Glutamatergic neuron (in vitro differentiated cells): Measurements from ENCODE around the gene PDLIM7. TPM values are rescaled to one million over a fixed set of nuclear protein-coding genes. Genes with fewer than 3 reads are reported as not detected.

Source experiments
- DNase-seq: peaks from one replicate; pipeline ENCODE4 v3.0.0; 2022
- H3K27ac Mint-ChIP-seq: one replicate; pipeline ENCODE4 v1.8.0; 2020; ENCODE audit warnings: mild to moderate bottlenecking, mixed read lengths, inconsistent platforms; ENCODE audit not compliant: unreplicated experiment
- H3K27me3 Mint-ChIP-seq: one replicate; pipeline ENCODE4 v1.8.0; 2020; ENCODE audit warnings: mild to moderate bottlenecking, moderate library complexity, mixed read lengths, inconsistent platforms; ENCODE audit not compliant: unreplicated experiment
- H3K36me3 Mint-ChIP-seq: one replicate; pipeline ENCODE4 v1.8.0; 2020; ENCODE audit warnings: mild to moderate bottlenecking, mixed read lengths, inconsistent platforms; ENCODE audit not compliant: unreplicated experiment
- H3K4me1 Mint-ChIP-seq: one replicate; pipeline ENCODE4 v1.8.0; 2020; ENCODE audit warnings: mild to moderate bottlenecking, low read depth, mixed read lengths, inconsistent platforms; ENCODE audit not compliant: unreplicated experiment
- H3K4me3 Mint-ChIP-seq: one replicate; pipeline ENCODE4 v1.8.0; 2020; ENCODE audit warnings: mild to moderate bottlenecking, mixed read lengths, inconsistent platforms; ENCODE audit not compliant: unreplicated experiment
- H3K9me3 Mint-ChIP-seq: one replicate; pipeline ENCODE4 v1.8.0; 2020; ENCODE audit warnings: mild to moderate bottlenecking, moderate library complexity, mixed read lengths, inconsistent platforms; ENCODE audit not compliant: unreplicated experiment
- CTCF ChIP-seq: fragments of 200-600 bp; sonication (generic); IDR thresholded peaks from one replicate; pipeline ENCODE4 v1.5.0; 2021; ENCODE audit not compliant: partially characterized antibody, unreplicated experiment
- total RNA-seq: library from RNA; stranded (reverse); fragmentation: NEBNext Ultra II Directional; extraction: Animal tissue kit (Norgen Biotek cat#: 25700); gene quantifications from one replicate; pipeline ENCODE4 v1.2.1, GENCODE V29; 2021; ENCODE audit not compliant: unreplicated experiment

Gene PDLIM7
- total RNA-seq, 1 donor from 2014 or later, result 430 TPM

DNA sequence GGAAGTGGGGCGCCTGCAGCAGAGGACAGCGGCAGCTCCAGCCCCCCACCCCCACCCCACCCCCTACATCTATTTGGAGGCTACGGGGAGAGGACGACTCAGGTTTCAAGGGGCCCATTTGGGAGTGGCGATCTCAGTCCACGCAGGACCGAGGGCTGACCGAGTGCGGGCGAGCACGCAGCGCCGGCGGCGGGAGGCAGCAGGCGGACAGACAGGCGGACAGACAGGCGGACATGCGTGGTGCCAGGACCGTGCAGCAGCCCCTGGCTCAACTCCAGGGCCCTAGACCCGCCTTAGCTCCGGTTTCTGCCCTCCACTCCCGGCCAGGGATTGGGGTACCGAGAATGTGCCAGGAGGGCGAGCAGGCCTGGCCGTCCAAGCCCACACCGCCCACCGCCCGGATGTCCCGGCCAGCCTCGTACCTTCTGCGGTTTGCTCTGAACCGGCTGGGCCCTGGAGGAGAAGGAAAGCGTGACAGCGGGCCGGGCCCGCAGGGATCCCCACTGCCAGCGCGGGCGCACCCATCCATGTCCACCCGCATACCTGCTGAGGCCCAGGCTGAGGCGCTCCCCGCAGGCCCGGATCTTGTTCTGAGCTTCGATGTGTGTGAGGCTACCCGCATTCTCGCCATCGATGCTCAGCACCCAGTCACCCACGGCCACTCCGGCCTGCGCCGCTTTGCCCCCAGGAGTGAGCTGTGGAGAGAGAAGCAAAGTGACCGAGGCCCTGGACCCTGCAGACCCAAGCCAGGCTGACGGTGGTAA, 5.2 kb downstream of the PDLIM7 start:
- peaks cover 16% of the 10 kb centered on the region for H3K4me1 Mint-ChIP-seq
- DNase-seq, result no peak
- H3K4me3 Mint-ChIP-seq, result peak overlapping the region; percentile 10
- peaks cover 8% of the 10 kb centered on the region for H3K9me3 Mint-ChIP-seq
- peaks cover 7% of the 10 kb centered on the region for H3K27me3 Mint-ChIP-seq
- peak overlapping the region; percentile 45 for H3K27ac Mint-ChIP-seq
- H3K36me3 Mint-ChIP-seq, result no peaks in the 10 kb centered on the region
- TF ChIP-seq CTCF, result no peak

DNA sequence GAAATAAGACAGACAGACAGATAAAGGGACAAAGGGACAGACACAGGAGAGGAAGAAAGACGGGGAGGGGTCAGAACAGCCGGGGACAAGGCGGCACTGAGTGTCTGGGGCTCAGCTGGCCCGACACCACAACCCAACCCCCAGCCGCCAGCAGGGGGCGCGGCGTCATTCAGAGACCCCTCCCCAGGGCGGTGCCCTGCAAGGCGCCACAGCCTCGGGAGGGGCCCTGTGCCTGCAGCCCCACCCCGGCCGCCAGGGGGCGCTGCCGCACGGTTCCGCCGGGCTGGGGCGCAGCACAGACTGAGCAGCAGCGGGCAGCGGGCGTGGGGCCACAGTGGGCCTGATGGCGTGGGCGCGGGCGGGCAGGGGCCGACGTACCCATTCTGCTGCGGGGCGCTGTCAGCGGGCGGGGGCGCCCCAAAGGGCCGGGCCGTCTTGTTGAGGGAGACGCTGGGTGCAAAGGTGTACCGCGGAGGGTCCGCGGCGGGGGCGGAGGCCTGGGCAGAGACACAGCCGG, 5.9 kb downstream of the PDLIM7 start:
- Mint-ChIP-seq H3K27me3 (peaks cover 7% of the 10 kb centered on the region), H3K36me3 (no peaks in the 10 kb centered on the region), H3K4me3 (peak overlapping the region; percentile 83), H3K27ac (peak overlapping the region; percentile 93), H3K4me1 (peaks cover 17% of the 10 kb centered on the region), H3K9me3 (peaks cover 8% of the 10 kb centered on the region)
- peak; percentile 100 for TF ChIP-seq CTCF
- peak; percentile 98 for DNase-seq

DNA sequence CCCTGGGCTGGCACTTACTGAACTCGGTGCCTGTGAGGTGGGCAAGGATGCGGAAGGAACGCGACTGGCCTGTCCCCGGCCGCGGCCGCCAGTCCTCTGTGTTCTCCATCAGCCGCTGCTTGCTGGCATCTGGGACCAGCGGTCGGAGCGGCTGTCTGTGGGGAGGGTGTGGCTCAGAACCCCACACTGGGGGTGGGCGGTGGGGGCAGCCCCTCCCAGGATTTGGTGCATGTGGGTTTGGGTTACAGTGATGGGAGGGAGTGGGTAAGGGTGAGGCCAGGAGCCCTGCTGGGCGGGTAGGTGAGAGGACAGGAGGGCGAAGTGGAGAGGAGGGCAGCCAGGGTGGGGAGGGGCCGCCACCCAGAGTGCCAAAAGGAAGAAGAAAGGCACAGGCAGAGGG, 6.4 kb downstream of the PDLIM7 start:
- peaks cover 7% of the 10 kb centered on the region for H3K27me3 Mint-ChIP-seq
- no peaks in the 10 kb centered on the region for H3K36me3 Mint-ChIP-seq
- H3K9me3 Mint-ChIP-seq, result peaks cover 8% of the 10 kb centered on the region
- no peak for DNase-seq
- no peak for TF ChIP-seq CTCF
- peak overlapping the region; percentile 83 for H3K4me3 Mint-ChIP-seq
- H3K4me1 Mint-ChIP-seq, result peaks cover 17% of the 10 kb centered on the region
- H3K27ac Mint-ChIP-seq, result peak overlapping the region; percentile 93

DNA sequence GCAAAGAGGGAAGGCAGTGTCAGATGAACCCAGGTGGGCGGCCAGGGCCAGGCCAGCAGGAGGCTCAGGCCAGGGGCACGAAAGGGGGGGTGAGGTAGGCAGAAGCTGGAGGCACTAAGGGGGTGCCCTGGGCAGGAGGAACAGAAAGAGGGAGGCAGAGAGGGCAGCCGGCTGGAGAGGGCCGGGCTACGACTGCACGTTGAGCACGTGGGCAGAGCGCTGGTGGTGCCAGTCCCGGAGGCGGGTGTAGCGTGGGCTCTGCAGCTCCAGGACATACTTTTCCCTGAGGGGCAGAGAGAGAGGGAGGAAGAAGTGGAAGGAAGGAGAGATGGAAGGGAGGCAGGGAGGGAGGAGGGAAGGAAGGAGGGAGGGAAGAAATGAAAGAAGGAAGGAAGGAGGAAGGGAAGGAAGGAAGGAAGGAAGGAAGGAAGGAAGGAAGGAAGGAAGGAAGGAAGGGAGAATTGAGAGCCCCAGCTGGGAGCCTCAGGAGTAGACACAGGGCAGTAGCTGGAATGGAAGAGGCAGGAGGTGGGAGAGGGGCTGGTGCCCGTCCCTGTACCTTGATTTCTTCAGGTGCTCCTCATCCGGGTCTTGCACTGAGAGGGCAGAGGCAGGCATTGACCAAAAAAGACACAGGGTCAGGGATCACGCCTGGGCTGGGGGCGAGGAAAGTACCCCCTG, 7.0 kb downstream of the PDLIM7 start:
- H3K36me3 Mint-ChIP-seq, result no peaks in the 10 kb centered on the region

More for the DNA sequence above, 7.0 kb downstream of the PDLIM7 start:
- TF ChIP-seq CTCF, result no peak
- Mint-ChIP-seq H3K9me3 (peaks cover 10% of the 10 kb centered on the region), H3K27ac (peak overlapping the region; percentile 93), H3K27me3 (peaks cover 7% of the 10 kb centered on the region), H3K4me3 (peak overlapping the region; percentile 83), H3K4me1 (peaks cover 18% of the 10 kb centered on the region)
- no peak for DNase-seq
